Retinal pigment epithelial cell (primary cell): ENCODE data around the gene GKAP1.
A peak's percentile ranks its signal among the peaks of the same experiment; 100 is the strongest.
"Not testable (repeated sequence)": the region's sequence is repeated elsewhere in the genome, so short reads cannot be mapped to it uniquely, and the experiment has no call there.

ENCODE experiments used
- DNase-seq: peaks from one replicate; pipeline ENCODE4 v3.0.0-alpha.2; 2010; ENCODE audit warnings: low read depth
- H3K4me3 ChIP-seq: 2 replicates; pipeline ENCODE4 v1.5.1; 2011; ENCODE audit warnings: mild to moderate bottlenecking, low read length, control low read depth, moderate library complexity
- TF ChIP-seq, protein P1 (sequence below): conservative IDR thresholded peaks from 2 replicates; pipeline ENCODE4 v1.5.1; 2011; ENCODE audit warnings: low read depth, low read length, control low read depth, inconsistent platforms

The GKAP1 gene

DNA sequence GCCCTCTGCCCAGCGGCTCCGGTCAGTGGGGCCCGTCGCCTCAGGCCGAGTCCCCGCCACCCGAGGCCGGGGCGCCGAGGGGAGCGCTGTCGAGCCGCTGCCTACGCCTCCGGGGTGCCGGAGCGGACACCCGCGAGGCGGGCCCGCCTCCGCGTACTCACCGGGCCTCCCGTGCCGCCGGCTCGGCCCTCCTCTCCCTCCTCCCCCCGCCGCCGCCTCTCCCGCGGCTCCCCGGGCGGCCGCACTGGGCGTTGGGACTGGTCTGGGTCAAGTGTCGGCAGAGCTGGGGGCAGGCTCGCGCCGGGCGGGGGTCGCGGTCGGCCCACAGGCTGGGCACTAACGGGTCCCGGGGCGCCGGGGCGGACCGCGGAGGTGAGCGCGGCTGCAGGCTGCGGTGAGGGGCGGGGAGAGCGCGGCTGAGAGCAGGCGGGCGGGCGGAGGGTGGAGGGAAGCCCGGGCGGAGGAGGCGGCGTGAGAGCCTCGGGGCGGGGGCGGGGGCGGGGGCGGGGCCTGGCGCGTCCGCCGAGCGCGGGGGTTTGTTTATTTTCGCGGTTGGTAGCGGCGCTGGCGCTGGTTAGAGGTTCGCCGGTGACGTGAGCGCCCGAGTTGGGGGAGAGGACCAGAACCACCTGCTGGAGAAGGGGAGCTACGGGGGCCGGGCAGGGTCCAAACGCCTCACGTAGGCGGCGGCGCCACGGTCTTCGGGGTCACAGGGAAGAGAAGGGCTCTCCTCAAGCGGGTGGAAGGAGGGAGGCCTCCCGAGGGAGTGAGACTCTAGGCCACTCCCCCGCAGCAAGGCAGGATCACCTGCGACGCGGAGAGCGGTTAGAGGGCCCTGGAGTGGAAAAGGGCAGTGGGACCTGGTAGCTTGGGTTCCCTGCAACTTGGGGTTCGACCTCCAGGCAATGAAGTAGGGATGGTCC, at the start of gene GKAP1:
GKAP1 (minus strand) TSS at position 414 of the 923 bp plus-strand sequence. CDS start 11,252 bp downstream, outside the sequence.
- peak within 1 kb of the TSS; percentile 59 for H3K4me3 ChIP-seq
- DNase-seq = peak; percentile 29

DNA sequence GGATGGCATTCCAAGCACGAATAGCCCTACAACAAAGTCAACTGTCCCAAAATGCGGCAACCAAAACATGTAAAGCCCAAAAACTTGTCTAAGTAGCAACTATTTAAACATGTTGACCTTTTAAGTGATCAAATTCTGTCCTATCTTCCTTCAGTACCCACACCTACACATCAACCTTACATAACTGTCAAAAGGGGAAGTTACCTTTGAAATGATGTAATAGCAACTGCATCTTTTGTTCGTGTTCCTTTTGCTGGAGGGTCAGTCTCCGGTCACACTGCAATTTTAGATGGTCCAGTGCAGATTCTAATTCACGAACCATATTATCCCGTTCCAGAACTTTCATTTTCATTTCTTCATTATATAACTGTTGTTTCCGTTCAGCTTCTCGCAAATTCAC, 32.3 kb upstream of the GKAP1 start:
- H3K4me3 ChIP-seq, DNase-seq: not testable (repeated sequence)

DNA sequence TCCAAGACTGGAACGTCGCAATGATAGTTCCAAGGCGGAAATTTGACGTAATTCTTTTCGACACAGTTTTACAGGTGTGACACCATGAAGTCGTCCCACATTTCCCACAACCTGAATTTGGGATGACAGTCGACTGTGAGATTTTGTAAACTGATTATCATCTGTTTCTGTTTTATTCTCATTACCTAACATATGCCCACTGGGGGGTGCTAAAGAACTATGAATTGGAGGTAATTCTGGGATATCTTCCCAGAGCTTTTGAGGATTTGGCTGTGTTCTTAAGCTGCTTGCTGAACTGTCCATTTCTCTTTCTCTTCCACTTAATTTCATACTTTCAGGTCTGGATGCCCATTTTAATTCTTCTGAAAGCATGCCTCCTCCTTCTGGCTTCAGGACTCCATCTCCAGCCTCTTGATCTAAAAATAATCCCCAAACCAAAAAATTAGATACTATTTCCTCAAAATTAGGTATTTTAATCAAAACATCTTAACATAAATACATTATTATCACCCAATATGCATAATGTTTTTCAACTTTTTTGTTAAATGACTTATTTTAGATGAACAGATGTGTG, 19.6 kb upstream of the GKAP1 start:
- H3K4me3 ChIP-seq, DNase-seq: not testable (repeated sequence)

DNA sequence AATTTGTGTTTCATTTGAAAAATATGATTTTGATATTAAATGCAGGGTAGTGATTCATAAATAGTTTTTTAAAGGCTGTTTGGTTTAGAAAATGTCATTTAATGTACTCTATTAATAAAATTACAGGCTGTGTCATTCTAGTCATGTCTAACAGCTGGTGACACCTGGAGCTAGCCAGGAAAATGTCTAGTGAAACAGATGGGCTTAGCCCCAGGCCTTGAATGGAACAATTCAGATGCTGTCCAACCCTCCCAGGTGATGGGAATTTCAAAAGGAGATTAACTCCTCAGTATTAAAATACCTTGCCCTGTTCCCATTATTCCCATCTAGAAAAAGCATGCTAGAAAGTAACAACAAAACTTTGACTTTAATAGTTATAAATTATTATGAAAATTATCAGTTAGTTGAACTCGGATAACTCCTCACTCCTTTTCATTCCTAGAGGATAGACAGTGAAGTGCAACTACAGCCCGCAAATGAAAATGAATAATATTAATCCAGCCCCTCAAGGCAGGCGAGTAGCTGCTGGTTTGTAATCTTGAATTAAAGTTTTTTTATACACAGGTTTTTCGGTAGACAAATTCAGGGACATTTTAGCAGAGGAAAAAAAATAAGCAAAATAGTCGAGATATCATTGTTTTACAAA, 13.0 kb upstream of the GKAP1 start:
- TF ChIP-seq, protein P1, sequence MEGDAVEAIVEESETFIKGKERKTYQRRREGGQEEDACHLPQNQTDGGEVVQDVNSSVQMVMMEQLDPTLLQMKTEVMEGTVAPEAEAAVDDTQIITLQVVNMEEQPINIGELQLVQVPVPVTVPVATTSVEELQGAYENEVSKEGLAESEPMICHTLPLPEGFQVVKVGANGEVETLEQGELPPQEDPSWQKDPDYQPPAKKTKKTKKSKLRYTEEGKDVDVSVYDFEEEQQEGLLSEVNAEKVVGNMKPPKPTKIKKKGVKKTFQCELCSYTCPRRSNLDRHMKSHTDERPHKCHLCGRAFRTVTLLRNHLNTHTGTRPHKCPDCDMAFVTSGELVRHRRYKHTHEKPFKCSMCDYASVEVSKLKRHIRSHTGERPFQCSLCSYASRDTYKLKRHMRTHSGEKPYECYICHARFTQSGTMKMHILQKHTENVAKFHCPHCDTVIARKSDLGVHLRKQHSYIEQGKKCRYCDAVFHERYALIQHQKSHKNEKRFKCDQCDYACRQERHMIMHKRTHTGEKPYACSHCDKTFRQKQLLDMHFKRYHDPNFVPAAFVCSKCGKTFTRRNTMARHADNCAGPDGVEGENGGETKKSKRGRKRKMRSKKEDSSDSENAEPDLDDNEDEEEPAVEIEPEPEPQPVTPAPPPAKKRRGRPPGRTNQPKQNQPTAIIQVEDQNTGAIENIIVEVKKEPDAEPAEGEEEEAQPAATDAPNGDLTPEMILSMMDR = peak; percentile 4
- not testable (repeated sequence) for DNase-seq, H3K4me3 ChIP-seq

DNA sequence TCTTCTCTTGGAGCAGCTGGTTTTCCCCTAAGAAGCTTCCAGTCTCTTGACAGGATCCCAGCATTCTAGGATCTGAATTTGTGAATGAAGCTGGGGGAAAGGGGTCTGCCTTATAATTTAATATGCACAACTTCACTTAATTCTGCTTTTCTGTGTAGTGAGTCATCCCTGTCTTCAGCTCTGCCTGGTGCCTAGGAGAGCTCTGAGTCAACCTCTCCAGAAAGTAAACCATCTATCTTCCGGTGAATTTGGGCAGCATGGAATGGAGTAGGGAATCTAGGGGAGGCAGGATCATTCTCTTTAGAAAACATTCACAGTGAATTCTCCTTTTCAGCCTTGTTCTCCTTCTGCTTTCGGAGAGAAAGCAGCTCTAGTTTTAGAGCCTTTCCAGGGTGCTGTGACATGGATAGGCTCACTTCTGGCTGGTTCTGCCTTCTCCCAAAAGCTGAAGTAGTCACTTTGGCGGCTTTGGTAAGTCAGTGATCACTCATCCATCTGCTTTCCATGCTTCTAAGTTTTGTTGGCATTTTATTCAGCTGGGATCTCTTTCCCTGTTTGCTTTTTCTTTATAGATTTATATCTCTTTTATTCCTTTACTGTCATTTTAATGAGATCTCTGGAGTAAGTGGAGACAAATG, 7.5 kb upstream of the GKAP1 start:
- DNase-seq = not testable (repeated sequence)

DNA sequence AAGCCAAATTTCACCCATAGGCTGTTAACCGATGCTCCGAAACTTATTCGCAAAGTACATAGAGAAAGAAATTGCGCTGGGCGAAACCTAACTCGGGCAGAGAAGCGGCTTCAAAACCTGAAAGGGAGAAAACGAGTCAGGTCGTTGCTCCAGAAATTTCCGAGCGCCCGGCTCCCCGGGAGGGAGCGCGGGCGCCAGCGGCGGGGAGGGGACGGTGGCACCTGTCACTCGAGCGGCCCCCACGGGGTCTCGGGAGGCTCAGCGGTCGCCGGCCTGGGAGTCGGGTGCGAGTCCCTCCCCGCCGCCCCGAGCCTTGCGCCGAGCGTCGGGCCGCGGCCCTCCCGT, 586 bp downstream of the GKAP1 start:
- not testable (repeated sequence) for DNase-seq

More for the DNA sequence above, 7.5 kb upstream of the GKAP1 start:
- H3K4me3 ChIP-seq = not testable (repeated sequence)

DNA sequence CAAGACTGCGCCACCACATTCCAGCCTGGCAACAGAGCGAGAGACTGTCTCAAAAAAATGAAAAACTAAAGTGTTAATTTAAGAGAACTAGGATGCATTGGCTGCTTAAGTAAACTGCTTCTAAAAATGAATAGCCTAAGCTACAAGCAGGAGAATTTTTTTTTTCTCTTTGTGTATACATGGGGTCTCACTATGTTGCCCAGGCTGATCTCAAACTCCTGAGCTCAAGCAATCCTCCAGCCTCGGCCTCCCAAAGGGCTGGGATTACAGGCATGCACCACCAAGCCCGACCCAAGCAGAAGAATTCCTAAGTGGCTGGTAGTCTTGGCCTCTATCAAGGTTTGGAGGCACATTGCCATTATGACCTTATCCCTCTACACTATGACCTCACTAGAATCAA, 2.4 kb downstream of the GKAP1 start:
- DNase-seq, H3K4me3 ChIP-seq: not testable (repeated sequence)

More for the DNA sequence above, 586 bp downstream of the GKAP1 start:
- peak overlapping the region; percentile 59 for H3K4me3 ChIP-seq

DNA sequence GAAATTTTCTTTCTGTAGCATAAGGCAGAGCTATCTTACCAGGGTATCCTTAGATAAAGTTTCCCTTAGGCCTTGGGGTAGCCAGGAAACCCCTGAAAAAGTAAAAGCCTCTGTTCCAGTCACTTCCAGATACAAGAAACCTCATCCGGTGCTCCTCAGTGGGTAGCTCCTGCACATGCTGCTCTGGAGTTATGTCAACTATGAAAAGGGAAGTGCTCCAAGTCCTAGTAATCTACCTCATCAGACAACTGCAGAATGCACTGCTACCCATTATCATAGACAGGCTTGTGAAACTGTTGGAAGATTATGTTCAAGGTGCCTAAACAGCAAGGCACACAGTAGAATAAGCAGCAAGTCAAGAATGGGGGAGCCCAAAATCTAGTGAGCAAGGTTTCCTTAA, 8.4 kb downstream of the GKAP1 start:
- not testable (repeated sequence) for DNase-seq, H3K4me3 ChIP-seq

DNA sequence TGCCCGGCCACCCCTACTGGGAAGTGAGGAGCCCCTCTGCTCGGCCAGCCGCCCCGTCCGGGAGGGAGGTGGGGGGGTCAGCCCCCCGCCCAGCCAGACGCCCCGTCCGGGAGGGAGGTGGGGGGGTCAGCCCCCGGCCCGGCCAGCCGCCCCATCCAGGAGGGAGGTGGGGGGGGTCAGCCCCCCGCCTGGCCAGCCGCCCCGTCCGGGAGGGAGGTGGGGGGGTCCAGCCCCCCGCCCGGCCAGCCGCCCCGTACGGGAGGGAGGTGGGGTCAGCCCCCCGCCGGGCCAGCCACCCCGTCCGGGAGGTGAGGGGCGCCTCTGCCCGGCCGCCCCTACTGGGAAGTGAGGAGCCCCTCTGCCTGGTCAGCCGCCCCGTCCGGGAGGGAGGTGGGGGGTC, 13.1 kb downstream of the GKAP1 start:
- not testable (repeated sequence) for DNase-seq, H3K4me3 ChIP-seq

DNA sequence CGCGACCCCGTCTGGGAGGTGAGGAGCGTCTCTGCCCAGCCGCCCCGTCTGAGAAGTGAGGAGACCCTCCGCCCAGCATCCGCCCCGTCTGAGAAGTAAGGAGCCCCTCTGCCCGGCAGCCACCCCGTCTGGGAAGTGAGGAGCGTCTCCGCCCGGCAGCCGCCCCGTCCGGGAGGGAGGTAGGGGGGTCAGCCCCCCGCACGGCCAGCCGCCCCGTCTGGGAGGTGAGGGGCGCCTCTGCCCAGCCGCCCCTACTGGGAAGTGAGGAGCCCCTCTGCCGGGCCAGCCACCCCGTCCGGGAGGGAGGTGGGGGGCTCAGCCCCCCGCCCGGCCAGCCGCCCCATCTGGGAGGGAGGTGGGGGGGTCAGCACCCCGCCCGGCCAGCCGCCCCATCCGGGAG, 13.6 kb downstream of the GKAP1 start:
- DNase-seq, H3K4me3 ChIP-seq: not testable (repeated sequence)

DNA sequence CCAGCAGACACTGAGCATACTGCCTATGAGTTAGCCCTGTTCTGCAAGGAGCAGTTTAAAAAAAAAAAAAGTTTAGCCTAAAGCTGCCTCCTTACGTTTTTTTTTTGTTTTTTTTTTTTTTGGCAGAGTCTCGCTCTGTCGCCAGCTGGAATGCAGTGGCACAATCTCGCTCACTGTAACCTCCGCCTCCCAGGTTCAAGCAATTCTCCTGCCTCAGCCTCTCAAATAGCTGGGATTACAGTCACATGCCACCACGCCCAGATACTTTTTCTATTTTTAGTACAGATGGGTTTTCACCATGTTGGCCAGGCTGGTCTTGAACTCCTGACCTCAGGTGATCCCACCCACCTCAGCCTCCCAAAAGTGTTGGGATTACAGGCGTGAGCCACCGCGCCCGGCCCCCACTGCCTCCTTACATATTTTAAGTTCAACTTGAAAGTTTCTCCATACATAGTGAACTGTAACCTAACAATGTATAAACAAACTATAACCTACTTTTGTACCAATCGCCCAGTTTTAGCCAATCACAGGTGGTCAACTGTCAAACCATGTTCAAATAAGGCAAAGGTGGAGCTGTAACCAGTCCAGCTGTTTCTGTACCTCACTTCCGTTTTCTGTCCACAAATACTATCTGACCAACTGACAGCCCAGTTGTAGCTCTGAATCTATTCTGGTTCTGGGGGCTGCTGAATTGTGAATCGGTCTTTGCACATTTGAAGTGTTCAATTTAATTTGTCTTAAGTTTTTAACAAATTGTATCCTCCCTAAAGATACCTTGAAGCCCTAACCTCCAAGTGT, 17.1 kb downstream of the GKAP1 start:
- no peak for DNase-seq
- no peak overlapping the region for H3K4me3 ChIP-seq
- TF ChIP-seq, protein P1 = no peak
